HEK293 (cell line): ENCODE results near the gene MSH4.

ENCODE experiments used
- CTCF ChIA-PET: fragments of 350-600 bp; formaldehyde crosslinking; extraction: SDS; loops from one replicate; lab custom pipeline; 2021; ENCODE audit warnings: antibody characterized with exemption; lab: Yijun Ruan, JAX
- POLR2A ChIA-PET: fragments of 300-600 bp; formaldehyde crosslinking; extraction: SDS; loops from one replicate; lab custom pipeline; 2020; ENCODE audit warnings: antibody characterized with exemption, inconsistent platforms; lab: Yijun Ruan, JAX
- H3K27ac ChIP-seq: fragments of 200-500 bp; sonication (Bioruptor generic); 2 replicates; pipeline ENCODE4 v1.5.1; 2014; ENCODE audit warnings: low read depth, low read length, control low read depth, inconsistent platforms; ENCODE audit errors: extremely low read depth
- H3K36me3 ChIP-seq, 2 experiments: fragments of 200-500 bp in 1 of 2; sonication (Bioruptor generic) in 1 of 2; 1 replicate in 1 of 2; 2 replicates in 1 of 2; pipeline ENCODE4 v1.5.1; 2014 to 2017; ENCODE audit warnings: inconsistent platforms in 2 of 2, low read length in 2 of 2; ENCODE audit not compliant: control insufficient read depth in 2 of 2, insufficient read depth in 1 of 2
- H3K4me1 ChIP-seq: fragments of 200-500 bp; sonication (Bioruptor generic); 2 replicates; pipeline ENCODE4 v1.5.1; 2014; ENCODE audit warnings: mild to moderate bottlenecking, low read length, inconsistent platforms; ENCODE audit not compliant: control insufficient read depth, insufficient read depth
- H3K4me3 ChIP-seq: 2 replicates; pipeline ENCODE4 v1.5.1; 2011; ENCODE audit warnings: low read depth, mild to moderate bottlenecking, control low read depth, low read length, moderate library complexity
- H3K9me3 ChIP-seq: fragments of 200-500 bp; sonication (Bioruptor generic); 2 replicates; pipeline ENCODE4 v1.5.1; 2014; ENCODE audit warnings: low read depth, low read length, inconsistent platforms; ENCODE audit not compliant: control insufficient read depth, insufficient read depth
- GFI1B ChIP-seq: fragments of 450-650 bp; formaldehyde crosslinking; IDR thresholded peaks from 2 replicates; pipeline ENCODE4 v1.5.1; 2016; ENCODE audit warnings: missing biosample characterization, missing genetic modification characterization
- SCRT1 ChIP-seq: fragments of 450-650 bp; formaldehyde crosslinking; IDR thresholded peaks from 2 replicates; pipeline ENCODE4 v1.5.1; 2016; ENCODE audit warnings: missing biosample characterization, missing genetic modification characterization, borderline replicate concordance
- SCRT2 ChIP-seq: fragments of 450-650 bp; formaldehyde crosslinking; IDR thresholded peaks from 2 replicates; pipeline ENCODE4 v1.5.1; 2016; ENCODE audit warnings: missing biosample characterization, missing genetic modification characterization
- ZBTB20 ChIP-seq: fragments of 450-650 bp; formaldehyde crosslinking; IDR thresholded peaks from 2 replicates; pipeline ENCODE4 v1.5.1; 2016; ENCODE audit warnings: missing biosample characterization, missing genetic modification characterization
- ZEB2 ChIP-seq: fragments of 450-650 bp; formaldehyde crosslinking; IDR thresholded peaks from 2 replicates; pipeline ENCODE4 v1.5.1; 2016; ENCODE audit warnings: missing biosample characterization, missing genetic modification characterization
- ZFHX2 ChIP-seq: fragments of 450-650 bp; formaldehyde crosslinking; conservative IDR thresholded peaks from 2 replicates; pipeline ENCODE4 v1.5.1; 2016; ENCODE audit warnings: missing biosample characterization, missing genetic modification characterization
- ZFP69B ChIP-seq: fragments of 450-650 bp; formaldehyde crosslinking; IDR thresholded peaks from 2 replicates; pipeline ENCODE4 v1.5.1; 2016; ENCODE audit warnings: missing biosample characterization, missing genetic modification characterization
- ZNF10 ChIP-seq: fragments of 450-650 bp; formaldehyde crosslinking; IDR thresholded peaks from 2 replicates; pipeline ENCODE4 v1.5.1; 2017; ENCODE audit warnings: missing biosample characterization, missing genetic modification characterization
- ZNF174 ChIP-seq: fragments of 450-650 bp; formaldehyde crosslinking; IDR thresholded peaks from 2 replicates; pipeline ENCODE4 v1.5.0; 2017; ENCODE audit warnings: missing biosample characterization, mild to moderate bottlenecking, missing genetic modification characterization
- ZNF214 ChIP-seq: fragments of 450-650 bp; formaldehyde crosslinking; IDR thresholded peaks from 2 replicates; pipeline ENCODE4 v1.5.1; 2017; ENCODE audit warnings: missing biosample characterization, mild to moderate bottlenecking, missing genetic modification characterization, borderline replicate concordance
- ZNF341 ChIP-seq: fragments of 450-650 bp; formaldehyde crosslinking; IDR thresholded peaks from 2 replicates; pipeline ENCODE4; 2016; ENCODE audit warnings: low read depth, missing biosample characterization, missing genetic modification characterization
- ZNF37A ChIP-seq: fragments of 450-650 bp; IDR thresholded peaks from 2 replicates; pipeline ENCODE4 v1.5.1; 2018; ENCODE audit warnings: missing biosample characterization, missing genetic modification characterization
- ZNF501 ChIP-seq: fragments of 450-650 bp; formaldehyde crosslinking; IDR thresholded peaks from 2 replicates; pipeline ENCODE4 v1.5.1; 2016; ENCODE audit warnings: missing biosample characterization, missing genetic modification characterization
- ZNF521 ChIP-seq: fragments of 450-650 bp; formaldehyde crosslinking; IDR thresholded peaks from 2 replicates; pipeline ENCODE4 v1.5.1; 2017; ENCODE audit warnings: missing biosample characterization, mild to moderate bottlenecking, missing genetic modification characterization
- ZNF555 ChIP-seq: fragments of 450-650 bp; formaldehyde crosslinking; conservative IDR thresholded peaks from 2 replicates; pipeline ENCODE4 v1.5.1; 2017; ENCODE audit warnings: missing biosample characterization, mild to moderate bottlenecking, missing genetic modification characterization, inconsistent platforms
- ZNF600 ChIP-seq: fragments of 450-650 bp; formaldehyde crosslinking; IDR thresholded peaks from 2 replicates; pipeline ENCODE4 v1.5.1; 2016; ENCODE audit warnings: missing biosample characterization, missing genetic modification characterization
- ZNF610 ChIP-seq: fragments of 450-650 bp; formaldehyde crosslinking; IDR thresholded peaks from 2 replicates; pipeline ENCODE4 v1.5.1; 2016; ENCODE audit warnings: missing biosample characterization, missing genetic modification characterization, borderline replicate concordance
- ZNF623 ChIP-seq: fragments of 450-650 bp; formaldehyde crosslinking; IDR thresholded peaks from 2 replicates; pipeline ENCODE4 v1.5.1; 2016; ENCODE audit warnings: missing biosample characterization, missing genetic modification characterization
- ZNF626 ChIP-seq: fragments of 450-650 bp; sonication (Bioruptor Pico); formaldehyde crosslinking; IDR thresholded peaks from 2 replicates; pipeline ENCODE4 v1.5.1; 2018; ENCODE audit warnings: missing biosample characterization, missing genetic modification characterization, inconsistent platforms
- ZNF768 ChIP-seq: fragments of 450-650 bp; formaldehyde crosslinking; IDR thresholded peaks from 2 replicates; pipeline ENCODE4 v1.5.1; 2018; ENCODE audit warnings: missing biosample characterization, mild to moderate bottlenecking, missing genetic modification characterization
- ZNF837 ChIP-seq: fragments of 450-650 bp; formaldehyde crosslinking; IDR thresholded peaks from 2 replicates; pipeline ENCODE4 v1.5.1; 2016; ENCODE audit warnings: missing biosample characterization, missing genetic modification characterization
- ZXDB ChIP-seq: fragments of 450-650 bp; formaldehyde crosslinking; IDR thresholded peaks from 2 replicates; pipeline ENCODE4 v1.5.1; 2016; ENCODE audit warnings: missing biosample characterization, missing genetic modification characterization
- TF ChIP-seq, protein P1 (sequence below): fragments of 450-650 bp; formaldehyde crosslinking; IDR thresholded peaks from 2 replicates; pipeline ENCODE4 v1.5.1; 2016; ENCODE audit warnings: missing biosample characterization, missing genetic modification characterization
- TF ChIP-seq, protein P2 (sequence below): fragments of 450-650 bp; formaldehyde crosslinking; IDR thresholded peaks from 2 replicates; pipeline ENCODE4 v1.5.1; 2016; ENCODE audit warnings: missing biosample characterization, missing genetic modification characterization
- TF ChIP-seq, protein P3 (sequence below): fragments of 450-650 bp; formaldehyde crosslinking; IDR thresholded peaks from 2 replicates; pipeline ENCODE4 v1.5.1; 2017; ENCODE audit warnings: missing biosample characterization, missing genetic modification characterization
- TF ChIP-seq, protein P4 (sequence below): fragments of 450-650 bp; formaldehyde crosslinking; IDR thresholded peaks from 2 replicates; pipeline ENCODE4 v1.5.1; 2016; ENCODE audit warnings: missing biosample characterization, missing genetic modification characterization

The MSH4 gene

DNA sequence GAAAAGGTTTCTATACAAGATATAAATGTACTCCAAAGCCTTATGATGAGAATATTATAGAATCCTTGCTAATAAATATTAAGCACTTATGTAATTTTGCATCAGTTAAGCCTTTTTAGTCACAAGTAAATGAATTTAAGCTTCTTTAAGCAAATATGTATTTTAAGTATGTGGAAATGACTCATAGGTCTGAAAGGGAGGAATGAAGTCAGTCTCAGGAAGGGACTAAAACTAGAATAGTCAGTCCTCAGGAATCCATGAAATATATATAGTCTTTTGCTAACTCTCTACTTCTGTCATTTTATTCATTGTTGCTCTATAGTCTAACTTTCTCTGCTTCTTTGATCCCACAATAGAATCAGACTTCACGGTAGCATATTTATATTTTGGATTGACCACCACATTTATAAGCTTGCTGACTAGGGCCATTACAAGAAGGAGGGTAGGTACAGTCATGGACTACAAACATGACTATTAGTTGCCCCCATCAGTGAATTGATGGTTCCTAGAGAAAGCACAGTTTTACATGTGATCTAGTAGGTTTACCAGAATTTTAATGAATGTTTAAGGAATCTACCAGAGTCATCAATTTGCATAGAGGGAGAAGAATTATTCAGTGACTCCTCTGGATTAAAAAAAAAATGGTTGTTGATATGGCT, 30.9 kb upstream of the MSH4 start (continued):
- TF ChIP-seq, protein P1, sequence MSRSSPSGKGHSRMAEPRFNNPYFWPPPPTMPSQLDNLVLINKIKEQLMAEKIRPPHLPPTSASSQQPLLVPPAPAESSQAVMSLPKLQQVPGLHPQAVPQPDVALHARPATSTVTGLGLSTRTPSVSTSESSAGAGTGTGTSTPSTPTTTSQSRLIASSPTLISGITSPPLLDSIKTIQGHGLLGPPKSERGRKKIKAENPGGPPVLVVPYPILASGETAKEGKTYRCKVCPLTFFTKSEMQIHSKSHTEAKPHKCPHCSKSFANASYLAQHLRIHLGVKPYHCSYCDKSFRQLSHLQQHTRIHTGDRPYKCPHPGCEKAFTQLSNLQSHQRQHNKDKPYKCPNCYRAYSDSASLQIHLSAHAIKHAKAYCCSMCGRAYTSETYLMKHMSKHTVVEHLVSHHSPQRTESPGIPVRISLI = no peak
- TF ChIP-seq ZNF555 (tag by site-specific recombination) (no peak), ZNF610 (tag by site-specific recombination) (no peak), ZNF521 (tag by site-specific recombination) (no peak), ZNF174 (tag by site-specific recombination) (no peak), ZNF626 (no peak), SCRT2 (tag by site-specific recombination) (no peak), ZNF341 (tag by site-specific recombination) (no peak)

DNA sequence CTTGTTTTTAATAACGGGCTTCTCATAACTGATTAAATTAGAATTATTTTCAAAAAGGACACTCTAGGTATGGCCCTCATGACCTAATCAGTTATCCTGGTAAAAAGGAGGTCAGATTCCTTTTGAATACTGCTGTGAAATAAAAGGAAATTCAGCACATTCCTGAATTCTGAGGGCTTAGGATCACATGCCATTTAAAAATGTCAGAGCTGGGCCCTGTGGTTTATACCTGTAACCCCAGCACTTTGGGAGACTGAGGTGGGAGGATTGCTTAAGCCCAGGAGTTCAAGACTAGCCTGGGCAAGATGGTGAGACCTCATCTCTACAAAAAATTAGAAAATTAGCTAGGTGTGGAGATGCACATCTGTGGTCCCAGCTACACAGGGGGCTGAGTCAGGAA, 28.7 kb upstream of the MSH4 start:
- Histone ChIP-seq H3K36me3 (peaks cover 0 to 4% of the 10 kb centered on the region in 2 experiments; a peak in 2 of 3 replicates), H3K4me1 (no peaks in the 10 kb centered on the region), H3K27ac (no peak overlapping the region), H3K9me3 (no peaks in the 10 kb centered on the region), H3K4me3 (no peak overlapping the region)
- TF ChIP-seq ZNF837 (tag by site-specific recombination) = no peak
- no peak for TF ChIP-seq ZNF214 (tag by site-specific recombination)
- no peak for TF ChIP-seq ZXDB
- TF ChIP-seq ZNF623 (tag by site-specific recombination) = no peak
- TF ChIP-seq, protein P2, sequence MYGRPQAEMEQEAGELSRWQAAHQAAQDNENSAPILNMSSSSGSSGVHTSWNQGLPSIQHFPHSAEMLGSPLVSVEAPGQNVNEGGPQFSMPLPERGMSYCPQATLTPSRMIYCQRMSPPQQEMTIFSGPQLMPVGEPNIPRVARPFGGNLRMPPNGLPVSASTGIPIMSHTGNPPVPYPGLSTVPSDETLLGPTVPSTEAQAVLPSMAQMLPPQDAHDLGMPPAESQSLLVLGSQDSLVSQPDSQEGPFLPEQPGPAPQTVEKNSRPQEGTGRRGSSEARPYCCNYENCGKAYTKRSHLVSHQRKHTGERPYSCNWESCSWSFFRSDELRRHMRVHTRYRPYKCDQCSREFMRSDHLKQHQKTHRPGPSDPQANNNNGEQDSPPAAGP (tag by site-specific recombination) = no peak
- TF ChIP-seq ZNF10 (tag by site-specific recombination) = no peak
- TF ChIP-seq GFI1B (tag by site-specific recombination) = no peak
- CTCF ChIA-PET = no interaction called here
- POLR2A ChIA-PET = interaction anchor here (1.5 kb wide), 1 partner anchor 18 kb away, joined by 5 read pairs; the partner anchor contains the start of gene RABGGTB

DNA sequence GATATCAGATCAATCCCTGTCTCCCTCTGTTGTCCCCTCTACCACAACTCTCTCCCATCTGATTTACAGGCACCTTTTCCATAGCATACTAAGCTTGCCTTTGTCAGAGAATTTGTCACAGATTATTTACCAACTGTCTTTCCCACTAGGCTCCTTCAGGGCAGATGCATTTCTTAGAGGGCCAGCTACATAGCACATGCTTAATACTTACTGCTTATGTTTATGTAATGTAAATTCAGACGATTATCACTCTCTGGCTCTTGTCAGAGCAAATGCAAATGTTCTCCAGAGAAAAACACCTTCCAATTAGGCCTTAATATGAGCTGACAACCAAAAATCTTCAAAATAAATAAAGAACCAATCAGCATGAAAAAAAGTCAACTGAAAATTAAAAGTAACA, 25.9 kb upstream of the MSH4 start:
- Histone ChIP-seq H3K9me3 (no peaks in the 10 kb centered on the region), H3K4me3 (no peak overlapping the region)
- CTCF ChIA-PET = no interaction called here
- TF ChIP-seq, protein P3, sequence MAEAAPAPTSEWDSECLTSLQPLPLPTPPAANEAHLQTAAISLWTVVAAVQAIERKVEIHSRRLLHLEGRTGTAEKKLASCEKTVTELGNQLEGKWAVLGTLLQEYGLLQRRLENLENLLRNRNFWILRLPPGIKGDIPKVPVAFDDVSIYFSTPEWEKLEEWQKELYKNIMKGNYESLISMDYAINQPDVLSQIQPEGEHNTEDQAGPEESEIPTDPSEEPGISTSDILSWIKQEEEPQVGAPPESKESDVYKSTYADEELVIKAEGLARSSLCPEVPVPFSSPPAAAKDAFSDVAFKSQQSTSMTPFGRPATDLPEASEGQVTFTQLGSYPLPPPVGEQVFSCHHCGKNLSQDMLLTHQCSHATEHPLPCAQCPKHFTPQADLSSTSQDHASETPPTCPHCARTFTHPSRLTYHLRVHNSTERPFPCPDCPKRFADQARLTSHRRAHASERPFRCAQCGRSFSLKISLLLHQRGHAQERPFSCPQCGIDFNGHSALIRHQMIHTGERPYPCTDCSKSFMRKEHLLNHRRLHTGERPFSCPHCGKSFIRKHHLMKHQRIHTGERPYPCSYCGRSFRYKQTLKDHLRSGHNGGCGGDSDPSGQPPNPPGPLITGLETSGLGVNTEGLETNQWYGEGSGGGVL (tag by site-specific recombination) = no peak
- TF ChIP-seq ZNF600 (no peak), SCRT1 (tag by site-specific recombination) (no peak), ZNF501 (tag by site-specific recombination) (no peak), ZBTB20 (tag by site-specific recombination) (no peak), ZFHX2 (tag by site-specific recombination) (no peak), ZNF37A (tag by site-specific recombination) (no peak), ZNF768 (tag by site-specific recombination) (no peak), ZEB2 (no peak), ZFP69B (tag by site-specific recombination) (no peak)
- TF ChIP-seq, protein P4, sequence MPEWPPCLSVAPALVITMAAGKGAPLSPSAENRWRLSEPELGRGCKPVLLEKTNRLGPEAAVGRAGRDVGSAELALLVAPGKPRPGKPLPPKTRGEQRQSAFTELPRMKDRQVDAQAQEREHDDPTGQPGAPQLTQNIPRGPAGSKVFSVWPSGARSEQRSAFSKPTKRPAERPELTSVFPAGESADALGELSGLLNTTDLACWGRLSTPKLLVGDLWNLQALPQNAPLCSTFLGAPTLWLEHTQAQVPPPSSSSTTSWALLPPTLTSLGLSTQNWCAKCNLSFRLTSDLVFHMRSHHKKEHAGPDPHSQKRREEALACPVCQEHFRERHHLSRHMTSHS (tag by site-specific recombination) = no peak
- TF ChIP-seq, all 188 proteins: peak for 0
- Histone ChIP-seq H3K4me1 (no peaks in the 10 kb centered on the region), H3K27ac (no peak overlapping the region), H3K36me3 (no peaks in the 10 kb centered on the region)
- POLR2A ChIA-PET = no interaction called here
